SK-N-MC (cell line): ENCODE data around the gene TMCC3.

Experiments
- EZH2 ChIP-seq: fragments of 200-600 bp; sonication (generic); IDR thresholded peaks from one replicate; pipeline ENCODE4 v1.6.1; 2017; ENCODE audit warnings: antibody characterized with exemption
- POLR2AphosphoS5 ChIP-seq: IDR thresholded peaks from 2 replicates; pipeline ENCODE4 v1.6.1; 2012; ENCODE audit warnings: mild to moderate bottlenecking, low read depth, low read length, borderline replicate concordance

DNA sequence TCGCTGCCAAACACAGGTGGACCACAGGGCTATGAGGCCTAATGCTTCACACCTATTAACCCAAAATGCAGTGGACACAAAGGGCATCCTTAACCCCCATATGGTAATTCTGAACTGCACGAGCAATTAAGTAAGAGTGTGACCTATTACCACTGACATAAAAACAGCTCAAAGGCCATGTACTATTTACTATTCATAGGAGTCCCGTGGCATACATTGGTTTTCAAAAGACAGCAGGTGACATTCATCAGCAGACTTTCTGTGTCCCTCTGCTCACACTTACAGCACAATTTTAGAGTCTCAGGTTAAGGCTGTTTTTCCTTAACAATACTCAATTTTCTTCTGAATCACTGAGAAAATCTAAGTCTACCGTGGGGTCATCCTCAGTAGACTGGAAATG is 23.1 kb upstream of the TMCC3 start:
- TF ChIP-seq POLR2AphosphoS5 (no peak), EZH2 (no peak)
